ENCODE results near the gene TSPO2.
A peak's percentile ranks its signal among the peaks of the same experiment; 100 is the strongest.

Gene TSPO2

GRCh38 chr6:41078101-41078500, 35.8 kb downstream of the TSPO2 start:
- DNase-seq = no peak

- DNase-seq = no peak
Measured at GRCh38 chr6:41079080-41079479, 36.8 kb downstream of the TSPO2 start.

GRCh38 chr6:41080621-41081020, 38.4 kb downstream of the TSPO2 start:
- no peak for DNase-seq

DNA sequence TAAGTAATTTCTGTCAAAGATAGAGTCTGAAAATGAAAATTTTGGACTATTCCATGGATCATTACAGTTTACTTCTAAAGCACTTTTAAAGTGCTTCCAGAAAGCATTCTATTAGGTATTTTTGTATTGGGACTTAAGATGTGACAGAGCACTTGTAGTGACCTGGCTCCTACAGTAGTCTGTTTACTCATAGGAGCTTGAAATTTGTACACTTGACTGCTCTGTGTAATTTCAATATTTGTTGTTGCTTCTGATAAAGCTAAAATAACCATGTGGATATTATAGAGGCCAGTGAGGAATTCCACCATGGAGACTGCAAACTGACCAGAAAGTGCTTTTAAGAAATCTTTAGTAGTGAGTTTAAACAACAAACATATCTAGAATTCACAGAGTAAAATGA, 40.8 kb downstream of the TSPO2 start:
- no peak for DNase-seq

DNA sequence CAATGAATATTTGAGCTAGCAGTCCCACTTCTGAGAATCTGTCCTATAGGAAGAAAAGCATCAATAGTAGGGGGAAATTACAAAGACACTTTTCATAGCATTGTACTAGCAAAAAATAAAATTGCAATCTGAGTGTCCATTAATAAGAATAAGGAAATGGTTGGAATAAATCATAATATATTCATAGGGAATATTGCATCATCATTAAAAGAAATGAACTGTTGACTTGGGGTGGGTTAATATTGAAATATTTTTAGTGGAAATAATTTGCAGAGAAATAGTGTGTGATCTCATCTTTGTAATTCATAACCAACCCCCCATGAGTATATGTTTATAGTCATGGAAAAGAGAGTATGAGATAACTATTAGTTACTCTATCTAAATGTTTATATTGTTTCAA, 42.9 kb downstream of the TSPO2 start:
- no peak for DNase-seq

GRCh38 chr6:41088451-41088850, 46.2 kb downstream of the TSPO2 start:
- no peak for DNase-seq

DNA sequence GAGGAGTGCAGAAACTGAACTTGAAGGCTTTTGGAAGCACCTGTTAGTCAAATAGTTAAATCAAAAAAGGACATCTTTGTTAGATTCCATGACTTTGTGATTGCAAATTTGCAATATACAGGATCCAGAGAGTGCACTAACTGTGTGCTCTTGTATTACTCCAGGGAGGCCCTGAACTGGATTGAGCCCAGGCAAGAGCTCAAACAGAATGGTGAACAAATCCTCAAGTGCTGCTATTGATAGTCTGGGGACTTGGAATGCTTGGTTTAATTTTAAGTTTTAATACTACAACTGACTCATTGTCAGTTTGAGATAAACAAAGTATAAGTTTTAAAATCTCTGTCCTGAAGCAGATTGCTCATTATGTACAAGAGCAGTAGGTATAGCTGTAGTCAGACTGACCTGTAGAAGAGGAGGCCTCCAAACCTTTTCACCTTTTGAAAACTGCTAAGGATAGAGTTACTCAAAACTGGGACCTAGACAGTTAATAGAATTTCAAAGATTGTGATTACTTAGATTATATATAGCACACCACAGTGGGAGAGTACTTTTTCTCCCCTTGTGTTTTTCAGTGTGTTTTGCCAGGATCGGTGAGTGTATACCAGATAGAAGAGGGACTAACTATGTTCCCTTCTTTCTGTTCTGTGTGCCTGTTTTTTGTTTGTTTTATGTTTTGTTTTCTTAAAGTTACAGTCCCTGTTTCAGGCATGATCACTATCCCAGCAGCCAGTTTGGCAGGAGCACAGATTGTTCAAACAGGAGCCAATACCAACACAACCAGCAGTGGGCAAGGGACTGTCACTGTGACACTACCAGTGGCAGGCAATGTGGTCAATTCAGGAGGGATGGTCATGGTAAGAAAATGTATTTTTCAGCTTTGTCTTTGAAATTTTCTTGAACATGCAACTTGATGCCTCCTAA, 48.8 kb downstream of the TSPO2 start:
- DNase-seq = no peak

DNA sequence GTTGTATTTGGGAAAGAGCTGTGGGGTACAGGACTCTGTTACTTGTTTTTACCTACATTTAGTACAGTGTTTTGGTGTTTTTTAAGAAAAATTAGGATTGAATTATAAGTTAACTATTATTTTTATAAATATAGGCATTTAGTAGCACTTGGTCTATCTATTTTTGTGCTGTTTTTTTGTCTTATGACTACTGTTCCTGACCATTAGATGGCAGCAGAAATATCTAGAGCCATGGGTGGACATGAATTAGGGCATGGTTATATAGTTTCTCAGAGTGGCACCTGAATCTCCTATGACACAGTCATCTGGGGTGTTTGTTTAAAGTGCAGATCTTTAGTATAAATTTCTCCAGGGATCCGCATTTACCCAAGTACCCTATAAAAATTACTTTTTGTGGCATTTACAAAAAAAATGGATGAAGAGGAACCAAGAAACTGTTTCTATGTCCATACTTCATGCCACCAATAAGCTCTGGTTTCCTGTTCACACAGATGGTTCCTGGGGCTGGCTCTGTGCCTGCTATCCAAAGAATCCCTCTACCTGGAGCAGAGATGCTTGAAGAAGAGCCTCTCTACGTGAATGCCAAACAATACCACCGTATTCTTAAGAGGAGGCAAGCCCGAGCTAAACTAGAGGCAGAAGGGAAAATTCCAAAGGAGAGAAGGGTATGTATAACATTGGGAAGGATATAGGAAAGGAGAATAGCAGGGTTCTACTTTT, 50.3 kb downstream of the TSPO2 start:
- DNase-seq = peak; percentile 54

- no peak for DNase-seq
Measured at GRCh38 chr6:41093729-41094128, 51.5 kb downstream of the TSPO2 start.

Measured in NCI-H69 (cell line).